HG02588 (cell line): ENCODE data around the gene TRIP10.

Experiments used
- ATAC-seq: cut with Tn5 transposase; IDR thresholded peaks from one replicate; pipeline ENCODE4 v1.9.1; 2021; ENCODE audit warnings: mild to moderate bottlenecking, moderate library complexity; ENCODE audit not compliant: unreplicated experiment

TRIP10 gene

GRCh38 chr19:6711605-6712004 is 27.9 kb upstream of the TRIP10 start:
- no peak for ATAC-seq

GRCh38 chr19:6712231-6712630 is 27.2 kb upstream of the TRIP10 start:
- no peak for ATAC-seq

GRCh38 chr19:6712692-6713670 is 26.5 kb upstream of the TRIP10 start:
- no peak for ATAC-seq

GRCh38 chr19:6713773-6714692 is 25.4 kb upstream of the TRIP10 start:
- ATAC-seq, result no peak

- ATAC-seq, result no peak
Measured at GRCh38 chr19:6714749-6715555, 24.5 kb upstream of the TRIP10 start.

- ATAC-seq, result no peak
Measured at GRCh38 chr19:6716610-6716970, 22.9 kb upstream of the TRIP10 start.

GRCh38 chr19:6717036-6717435 is 22.4 kb upstream of the TRIP10 start:
- no peak for ATAC-seq

GRCh38 chr19:6717441-6717971 is 22.0 kb upstream of the TRIP10 start:
- no peak for ATAC-seq

GRCh38 chr19:6718111-6718740 is 21.3 kb upstream of the TRIP10 start:
- no peak for ATAC-seq

GRCh38 chr19:6718741-6719539 is 20.5 kb upstream of the TRIP10 start:
- ATAC-seq, result no peak

GRCh38 chr19:6719540-6719861 is 20.0 kb upstream of the TRIP10 start:
- ATAC-seq, result no peak

- no peak for ATAC-seq
Measured at GRCh38 chr19:6719992-6720368, 19.5 kb upstream of the TRIP10 start.

- ATAC-seq, result no peak
Measured at GRCh38 chr19:6720369-6721137, 18.9 kb upstream of the TRIP10 start, which contains the start of gene C3. TSS of gene C3 (minus strand) at chr19:6720650. CDS start at chr19:6720589, 61 bp downstream.

GRCh38 chr19:6721138-6721474 is 18.4 kb upstream of the TRIP10 start:
- no peak for ATAC-seq

- no peak for ATAC-seq
Measured at GRCh38 chr19:6721773-6722172, 17.7 kb upstream of the TRIP10 start.

- ATAC-seq, result no peak
Measured at GRCh38 chr19:6723108-6723618, 16.3 kb upstream of the TRIP10 start.

GRCh38 chr19:6723738-6724137 is 15.7 kb upstream of the TRIP10 start:
- ATAC-seq, result no peak

- ATAC-seq, result no peak
Measured at GRCh38 chr19:6724631-6725492, 14.6 kb upstream of the TRIP10 start.
